CD4-positive, alpha-beta T cell (primary cell): ENCODE results near the gene RNF220. TPM values are rescaled to one million over a fixed set of nuclear protein-coding genes. Genes with fewer than 3 reads are reported as not detected.

Experiments used
- ATAC-seq: fragments of 200-7000 bp; cut with Tn5 transposase; one replicate; pipeline ENCODE4 v1.10.0; 2022; ENCODE audit warnings: mild to moderate bottlenecking; ENCODE audit not compliant: poor library complexity
- CTCF ChIA-PET: fragments of 350-600 bp; sonication (Branson Sonifier 250); formaldehyde crosslinking; loops from one replicate; lab custom pipeline; 2021; ENCODE audit warnings: antibody characterized with exemption, inconsistent platforms; lab: Charles Lee
- POLR2A ChIA-PET: fragments of 350-600 bp; sonication (Branson Sonifier 250); formaldehyde crosslinking; loops from one replicate; lab custom pipeline; 2021; ENCODE audit warnings: antibody characterized with exemption, inconsistent platforms; lab: Charles Lee
- DNase-seq, 14 experiments: peaks; one replicate each; pipeline ENCODE4 v3.0.0-alpha.2; 2013 to 2020; ENCODE audit warnings: mixed read lengths in 2 of 14
- H3K27ac ChIP-seq, 2 donors: one replicate each; pipeline versions ENCODE4 v1.5.1 to v1.7.0; 2013; ENCODE audit warnings: low read length in 2 of 2, low read depth in 1 of 2, mild to moderate bottlenecking in 1 of 2
- H3K27me3 ChIP-seq, 2 experiments: 1 replicate in 1 of 2; 2 replicates in 1 of 2; pipeline versions ENCODE4 v1.6.1 to v1.7.0; 2013; ENCODE audit warnings: low read length in 2 of 2, control low read depth in 1 of 2, mild to moderate bottlenecking in 1 of 2, moderate library complexity in 1 of 2; ENCODE audit not compliant: insufficient read depth in 2 of 2, control insufficient read depth in 1 of 2
- H3K36me3 ChIP-seq: one replicate; pipeline ENCODE4 v1.6.1; 2013; ENCODE audit warnings: low read length, control low read depth; ENCODE audit not compliant: insufficient read depth
- H3K4me1 ChIP-seq: one replicate; pipeline ENCODE4 v1.6.1; 2013; ENCODE audit warnings: low read length, control low read depth; ENCODE audit not compliant: insufficient read depth
- H3K4me3 ChIP-seq: one replicate; pipeline ENCODE4 v1.5.1; 2013; ENCODE audit warnings: mild to moderate bottlenecking, low read length, moderate library complexity
- H3K9me3 ChIP-seq, 2 experiments: 1 replicate in 1 of 2; 2 replicates in 1 of 2; pipeline versions ENCODE4 v1.6.1 to v1.7.0; 2013; ENCODE audit warnings: low read length in 2 of 2, mild to moderate bottlenecking in 2 of 2, control low read depth in 1 of 2, moderate library complexity in 1 of 2; ENCODE audit not compliant: control insufficient read depth in 1 of 2, insufficient read depth in 1 of 2
- H3K27ac Mint-ChIP-seq: one replicate; pipeline ENCODE4 v1.8.0; 2020; ENCODE audit warnings: mixed read lengths
- H3K27me3 Mint-ChIP-seq: one replicate; pipeline ENCODE4 v1.8.0; 2021; ENCODE audit warnings: mixed read lengths
- H3K36me3 Mint-ChIP-seq: one replicate; pipeline ENCODE4 v1.8.0; 2021; ENCODE audit warnings: low read depth, mixed read lengths
- H3K4me1 Mint-ChIP-seq: one replicate; pipeline ENCODE4 v1.8.0; 2021; ENCODE audit warnings: low read depth, mixed read lengths
- H3K4me3 Mint-ChIP-seq: one replicate; pipeline ENCODE4 v1.8.0; 2020; ENCODE audit warnings: mild to moderate bottlenecking, mixed read lengths
- H3K9me3 Mint-ChIP-seq: one replicate; pipeline ENCODE4 v1.8.0; 2020; ENCODE audit warnings: mixed read lengths
- CTCF ChIP-seq: fragments of 200-600 bp; IDR thresholded peaks from one replicate; pipeline ENCODE4 v1.8.0; 2022; ENCODE audit warnings: antibody characterized with exemption, mild to moderate bottlenecking
- intact Hi-C, 2 experiments: fragments of 100-400 bp; cut with DNase I in 1 of 2; cut with micrococcal nuclease in 1 of 2; formaldehyde crosslinking; loops; one replicate each; pipeline versions ENCODE4 v1.15.1 to v1.9.0; 2023 to 2025; cut with DNase I, micrococcal nuclease
- total RNA-seq, 174 experiments: library from RNA in 2 of 174; stranded (reverse) in 2 of 174; gene quantifications; one replicate each; pipeline ENCODE4 v1.2.3 and lab custom pipeline; 2021 to 2026

RNF220 gene
- total RNA-seq, 2 experiments from 2014 or later, result 76.0 to 77.9 TPM

DNA sequence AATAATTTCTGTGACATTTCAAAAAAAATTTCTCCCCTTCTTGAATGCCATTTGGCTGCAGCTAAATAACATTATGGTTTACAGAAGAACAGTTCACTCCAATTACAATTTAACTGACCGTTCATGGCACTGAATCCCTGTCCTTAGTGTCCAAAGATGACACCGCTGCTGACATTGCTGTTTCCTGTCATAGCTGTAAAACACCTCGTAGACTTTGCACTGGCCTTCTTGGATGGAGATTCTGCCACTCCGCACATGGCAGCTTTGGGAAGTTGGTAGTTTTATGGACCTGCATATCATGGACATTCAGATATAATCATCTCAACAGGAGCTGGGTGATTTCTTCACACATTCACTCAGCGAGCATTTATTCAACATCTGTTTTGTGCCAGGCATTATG, 274.4 kb downstream of the RNF220 start:
- intact Hi-C loops, result loop anchor here in 1 of 2 experiments (10.0 kb wide), 3 partner anchors 95 to 1625 kb away; partner anchors contain the start of genes ERI3, LRRC41, RPS8 and UQCRH

GRCh38 chr1:44681905-44682882, 277.1 kb downstream of the RNF220 start:
- Mint-ChIP-seq H3K27me3 (no peaks in the 10 kb centered on the region), H3K36me3 (no peaks in the 10 kb centered on the region), H3K4me3 (no peak overlapping the region), H3K9me3 (no peaks in the 10 kb centered on the region), H3K4me1 (no peaks in the 10 kb centered on the region), H3K27ac (no peak overlapping the region)
- ATAC-seq (no peak), DNase-seq (no peak)
- no peaks in the 10 kb centered on the region for H3K27me3 ChIP-seq
- TF ChIP-seq CTCF, result no peak
- H3K4me1 ChIP-seq, result no peaks in the 10 kb centered on the region
- no peak overlapping the region for H3K27ac ChIP-seq
- intact Hi-C loops, result no loop called here
- ChIA-PET POLR2A (no interaction called here), CTCF (no interaction called here)
- no peaks in the 10 kb centered on the region for H3K36me3 ChIP-seq
- no peaks in the 10 kb centered on the region for H3K9me3 ChIP-seq
- H3K4me3 ChIP-seq, result no peak overlapping the region

More for the DNA sequence above, 274.4 kb downstream of the RNF220 start:
- ATAC-seq (no peak), DNase-seq (no peak)
- no peaks in the 10 kb centered on the region for H3K9me3 Mint-ChIP-seq
- no peak overlapping the region for H3K27ac Mint-ChIP-seq
- no peaks in the 10 kb centered on the region for H3K36me3 ChIP-seq
- no peaks in the 10 kb centered on the region for H3K27me3 Mint-ChIP-seq
- POLR2A ChIA-PET, result no interaction called here
- H3K4me1 ChIP-seq, result peaks cover 12% of the 10 kb centered on the region
- no peak overlapping the region for H3K27ac ChIP-seq
- H3K4me3 Mint-ChIP-seq, result no peak overlapping the region
- no peaks in the 10 kb centered on the region for H3K27me3 ChIP-seq
- no peaks in the 10 kb centered on the region for H3K9me3 ChIP-seq
- CTCF ChIA-PET, result no interaction called here
- H3K4me3 ChIP-seq, result no peak overlapping the region
- H3K36me3 Mint-ChIP-seq, result no peaks in the 10 kb centered on the region
- H3K4me1 Mint-ChIP-seq, result peaks cover 7% of the 10 kb centered on the region
- TF ChIP-seq CTCF, result no peak

DNA sequence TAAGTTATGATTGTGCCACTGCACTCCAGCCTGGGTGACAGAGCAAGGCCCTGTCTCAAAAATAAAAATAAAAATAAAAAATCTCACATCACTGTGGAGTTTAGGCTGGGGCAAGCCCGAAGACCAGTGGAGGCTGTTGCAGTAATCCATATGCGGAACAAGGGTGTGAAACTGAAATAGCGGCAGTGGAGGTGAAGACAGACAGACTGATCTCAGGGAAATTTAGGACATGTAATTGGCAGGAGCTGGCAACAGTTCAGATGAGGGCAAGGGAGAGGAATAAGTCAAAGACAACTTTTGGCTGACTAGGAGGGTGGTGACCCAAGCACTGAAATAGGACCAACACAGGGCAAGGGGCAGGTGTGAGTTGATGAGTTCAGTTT, 277.8 kb downstream of the RNF220 start:
- H3K4me3 ChIP-seq, result no peak overlapping the region
- Mint-ChIP-seq H3K4me3 (no peak overlapping the region), H3K9me3 (no peaks in the 10 kb centered on the region), H3K27me3 (no peaks in the 10 kb centered on the region), H3K27ac (no peak overlapping the region), H3K36me3 (no peaks in the 10 kb centered on the region), H3K4me1 (no peaks in the 10 kb centered on the region)
- no peak overlapping the region for H3K27ac ChIP-seq
- no peaks in the 10 kb centered on the region for H3K27me3 ChIP-seq
- H3K9me3 ChIP-seq, result no peaks in the 10 kb centered on the region
- DNase-seq (no peak), ATAC-seq (no peak)
- intact Hi-C loops, result no loop called here
- no peak for TF ChIP-seq CTCF
- no peaks in the 10 kb centered on the region for H3K36me3 ChIP-seq
- no peaks in the 10 kb centered on the region for H3K4me1 ChIP-seq
- ChIA-PET POLR2A (interaction anchor here (1.6 kb wide), 1 partner anchor 14 kb away, joined by 5 read pairs; no protein-coding TSS in a partner anchor), CTCF (no interaction called here)
